Urinary bladder (tissue), 4 donors: Measurements from ENCODE around the gene CAPNS2. TPM values are rescaled to one million over a fixed set of nuclear protein-coding genes. Genes with fewer than 3 reads are reported as not detected.

Experiments used
- DNase-seq: peaks from one replicate; pipeline ENCODE4 v3.0.0-alpha.2; 2015; ENCODE audit errors: extremely low spot score
- H3K27ac ChIP-seq: one replicate; pipeline ENCODE4 v1.5.1; 2013; ENCODE audit warnings: low read depth, mild to moderate bottlenecking, moderate library complexity
- H3K36me3 ChIP-seq: one replicate; pipeline ENCODE4 v1.6.1; 2013; ENCODE audit warnings: mild to moderate bottlenecking, moderate library complexity; ENCODE audit not compliant: insufficient read depth
- H3K4me1 ChIP-seq: one replicate; pipeline ENCODE4 v1.6.1; 2013; ENCODE audit warnings: mild to moderate bottlenecking, moderate library complexity; ENCODE audit not compliant: insufficient read depth
- H3K4me3 ChIP-seq: one replicate; pipeline ENCODE4 v1.5.1; 2013; ENCODE audit warnings: low read depth, low read length
- WGBS: extraction: QIAGEN DNeasy Blood & Tissue Kit; methylation state at CpG from one replicate; pipeline ENCODE4 v1.1.7; 2013; 5-methylcytosine and 5-hydroxymethylcytosine counted together
- polyA plus RNA-seq: library from polyadenylated mRNA; stranded (reverse); fragments of 200-250 nt; gene quantifications from one replicate; pipeline ENCODE4 v1.2.3, GENCODE V29; 2013
- total RNA-seq: library from RNA; depleted of rRNA; stranded (reverse); fragments of >200 nt; gene quantifications from one replicate; pipeline ENCODE4 v1.2.3, GENCODE V29; 2014
- donor health status: healthy with polysubstance abuse.
- donor health status: healthy.

The CAPNS2 gene
- total RNA-seq (17.9 TPM), polyA plus RNA-seq (3.9 TPM)

DNA sequence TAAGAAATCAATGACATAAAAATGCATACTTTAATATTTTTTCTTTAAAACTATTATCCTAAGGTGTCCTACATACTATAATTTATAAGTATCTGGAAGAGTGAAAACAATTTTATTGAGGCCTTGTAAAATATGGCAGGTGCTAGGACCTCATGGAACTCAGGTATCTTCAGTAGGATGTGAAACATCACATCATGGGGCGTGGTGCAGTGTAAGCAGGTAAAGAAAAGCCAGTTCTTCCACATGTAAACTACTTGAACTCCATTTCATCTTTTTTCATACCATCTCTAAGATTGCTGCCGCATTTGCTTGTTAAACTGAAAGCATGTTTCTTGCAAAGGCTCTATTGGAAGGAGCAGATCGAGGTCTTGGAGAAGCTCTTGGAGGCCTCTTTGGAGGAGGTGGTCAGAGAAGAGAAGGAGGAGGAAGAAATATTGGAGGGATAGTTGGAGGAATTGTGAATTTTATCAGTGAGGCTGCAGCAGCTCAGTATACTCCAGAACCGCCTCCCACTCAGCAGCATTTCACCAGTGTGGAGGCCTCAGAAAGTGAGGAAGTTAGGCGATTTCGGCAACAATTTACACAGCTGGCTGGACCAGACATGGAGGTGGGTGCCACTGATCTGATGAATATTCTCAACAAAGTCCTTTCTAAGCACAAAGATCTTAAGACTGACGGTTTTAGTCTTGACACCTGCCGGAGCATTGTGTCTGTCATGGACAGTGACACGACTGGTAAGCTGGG, at the start of gene CAPNS2:
TSS of gene CAPNS2 (plus strand) at position 253 of the 744 bp plus-strand sequence. CDS start at position 326, 73 bp downstream.
- Histone ChIP-seq H3K4me3 (no peak within 1 kb of the TSS), H3K36me3 (no peaks in the 10 kb centered on the region), H3K27ac (peak within 1 kb of the TSS; percentile 14), H3K4me1 (no peaks in the 10 kb centered on the region)
- 93% methylated on average over 9 of the region's 9 CpGs for WGBS
- no peak for DNase-seq

DNA sequence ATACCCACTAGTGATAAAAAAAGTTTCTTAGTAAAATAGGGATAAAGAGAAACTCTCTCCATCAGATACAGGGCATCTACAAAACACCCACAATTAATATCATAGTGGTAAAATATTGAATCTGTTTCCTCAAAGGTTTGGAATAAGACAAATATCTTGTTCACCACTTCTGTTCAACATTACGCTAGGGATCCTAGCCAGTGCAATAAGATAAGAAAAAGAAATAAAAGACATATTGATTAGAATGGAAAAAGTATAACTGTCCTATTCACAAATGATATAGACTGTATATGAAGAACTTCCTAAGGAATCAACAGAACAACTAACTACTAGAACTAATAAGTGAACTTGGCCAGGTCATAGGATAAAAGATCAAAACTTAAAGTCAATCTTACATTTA, 44.7 kb upstream of the CAPNS2 start:
- Histone ChIP-seq H3K36me3 (no peaks in the 10 kb centered on the region), H3K27ac (no peak overlapping the region), H3K4me1 (no peaks in the 10 kb centered on the region), H3K4me3 (no peak overlapping the region)
- WGBS: 54% methylated on average over 1 of the region's 1 CpG
- DNase-seq: no peak

DNA sequence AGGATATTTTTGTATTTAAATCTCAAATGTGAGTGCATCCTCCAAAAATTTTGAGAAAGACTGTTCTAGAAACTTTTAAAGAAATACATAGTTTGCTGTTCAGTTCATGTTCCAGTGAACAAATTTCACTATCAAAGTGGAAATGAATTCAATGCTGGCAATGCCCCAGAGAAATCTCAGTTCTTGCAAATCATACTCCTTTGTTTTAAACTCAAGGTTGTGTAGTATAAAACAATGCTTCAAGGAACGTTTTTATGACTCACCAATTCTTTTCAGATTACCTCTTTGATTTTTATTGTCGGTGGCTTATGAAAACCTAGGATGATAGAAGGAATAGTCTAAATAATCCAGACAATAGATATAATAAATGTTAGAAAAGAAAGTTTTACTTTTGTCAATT, 40.0 kb upstream of the CAPNS2 start:
- no peak overlapping the region for H3K4me3 ChIP-seq
- H3K36me3 ChIP-seq: no peaks in the 10 kb centered on the region
- WGBS: 39% methylated on average over 2 of the region's 2 CpGs
- peaks cover 1% of the 10 kb centered on the region for H3K4me1 ChIP-seq
- no peak overlapping the region for H3K27ac ChIP-seq
- no peak for DNase-seq

DNA sequence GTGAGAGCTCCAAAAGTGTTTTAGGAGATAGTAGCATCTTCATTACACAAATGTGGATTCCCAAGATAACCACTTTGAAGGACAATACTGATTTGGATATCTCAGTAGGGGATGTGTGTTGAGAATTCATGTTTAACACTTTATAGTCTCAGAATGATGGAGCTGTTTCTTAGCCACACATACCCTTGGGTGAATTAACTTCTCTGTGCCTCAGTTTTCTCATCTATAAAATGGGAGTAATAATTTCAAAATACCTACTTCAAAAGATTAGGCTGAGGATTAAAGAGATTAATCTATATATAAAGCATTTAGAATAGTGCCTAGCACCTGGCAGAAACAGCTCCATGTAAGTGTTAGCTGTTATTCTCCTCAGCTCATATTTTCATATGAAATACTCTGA, 38.6 kb upstream of the CAPNS2 start:
- Histone ChIP-seq H3K36me3 (no peaks in the 10 kb centered on the region), H3K4me3 (no peak overlapping the region), H3K4me1 (peaks cover 1% of the 10 kb centered on the region), H3K27ac (no peak overlapping the region)
- DNase-seq: no peak

DNA sequence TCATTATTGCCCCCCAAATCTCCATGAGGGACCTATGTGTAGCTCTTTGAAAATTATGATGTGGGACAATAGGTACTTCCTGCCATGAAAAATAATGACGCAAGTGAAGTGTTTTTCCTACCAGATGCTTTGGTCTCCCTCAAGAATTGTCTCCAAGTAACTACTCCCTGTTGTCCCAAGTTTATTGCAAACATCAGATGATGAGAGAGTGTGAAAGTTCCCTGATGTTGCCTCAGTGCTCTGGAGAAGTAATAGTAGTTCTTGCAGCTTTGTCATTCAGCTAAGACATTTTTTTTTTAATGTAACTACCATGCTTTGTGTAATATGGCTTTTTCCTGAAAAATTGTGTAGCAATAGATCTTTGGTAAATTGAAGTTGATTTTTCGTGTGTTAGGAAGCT, 37.5 kb upstream of the CAPNS2 start:
- DNase-seq: no peak
- Histone ChIP-seq H3K36me3 (no peaks in the 10 kb centered on the region), H3K4me1 (peaks cover 1% of the 10 kb centered on the region), H3K4me3 (no peak overlapping the region), H3K27ac (no peak overlapping the region)
- WGBS: 79% methylated on average over 2 of the region's 2 CpGs

DNA sequence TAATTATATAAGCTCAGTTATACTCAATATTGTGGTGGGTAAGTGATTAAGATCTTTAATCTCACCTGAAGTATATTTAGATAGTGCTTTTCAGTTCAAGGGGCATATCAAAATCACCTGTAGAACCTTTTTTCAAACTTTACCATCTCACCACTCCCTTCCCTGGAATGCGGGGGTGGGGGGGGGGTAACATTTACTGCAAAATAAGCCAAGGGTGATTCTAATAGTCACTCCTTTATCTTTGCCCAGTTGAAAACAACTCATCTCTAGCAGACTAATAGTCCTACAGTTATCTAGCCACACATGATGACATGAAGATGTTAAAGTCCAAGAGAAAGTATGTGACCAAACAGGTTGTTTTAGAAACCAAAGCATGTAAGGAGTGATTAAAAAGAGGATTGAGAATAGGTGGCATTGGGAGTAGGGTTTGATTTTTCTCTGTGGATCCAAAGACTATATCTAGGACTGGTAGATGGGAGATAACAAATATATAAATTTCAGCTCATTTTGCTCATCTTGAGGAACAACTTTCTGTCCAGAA, 36.1 kb upstream of the CAPNS2 start:
- H3K4me1 ChIP-seq: peaks cover 1% of the 10 kb centered on the region
- H3K4me3 ChIP-seq: no peak overlapping the region
- no peak overlapping the region for H3K27ac ChIP-seq
- no peak for DNase-seq
- no peaks in the 10 kb centered on the region for H3K36me3 ChIP-seq
- 94% methylated on average over 1 of the region's 1 CpG for WGBS

DNA sequence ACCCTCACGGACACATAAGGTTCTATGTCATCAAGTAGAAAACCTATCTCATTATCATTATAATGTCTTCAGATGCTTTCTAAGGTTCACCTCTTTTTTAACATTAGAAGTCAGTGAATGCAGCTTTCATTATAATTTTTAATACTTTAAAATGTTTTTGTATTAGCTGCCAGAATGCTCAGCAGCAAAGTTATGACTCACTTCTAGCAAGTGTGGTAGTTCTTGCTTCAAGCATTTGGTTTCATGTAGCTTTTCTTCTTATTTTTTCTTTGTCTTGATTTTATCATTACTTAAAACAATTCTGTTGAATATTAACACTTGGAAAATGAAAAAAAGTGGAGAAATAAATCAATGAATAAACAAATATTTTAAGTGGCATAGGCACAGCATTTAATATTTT, 34.3 kb upstream of the CAPNS2 start:
- 98% methylated on average over 1 of the region's 1 CpG for WGBS
- H3K36me3 ChIP-seq: no peaks in the 10 kb centered on the region

DNA sequence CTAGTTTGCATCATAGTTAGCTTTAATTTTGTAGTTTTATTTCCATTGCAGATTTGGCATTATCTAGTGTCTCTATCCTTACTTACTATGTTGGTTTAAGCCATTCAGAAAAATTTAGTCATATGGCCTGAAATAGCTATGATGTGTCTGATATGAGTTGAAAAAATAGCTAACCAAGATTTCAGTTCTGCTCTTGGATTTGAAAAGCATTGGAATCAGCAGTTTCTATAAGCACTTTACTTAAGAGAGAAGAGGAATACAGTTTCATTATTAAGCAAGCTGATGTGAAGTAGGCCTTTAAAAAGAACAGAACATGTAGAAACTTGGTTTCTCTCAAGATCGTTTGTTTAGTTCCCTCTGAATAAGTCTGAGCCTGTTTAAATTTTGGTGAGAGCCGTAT, 31.7 kb upstream of the CAPNS2 start:
- WGBS: 80% methylated on average over 2 of the region's 2 CpGs
- H3K4me1 ChIP-seq: peaks cover 1% of the 10 kb centered on the region
- no peak overlapping the region for H3K27ac ChIP-seq
- H3K4me3 ChIP-seq: no peak overlapping the region
- peak; percentile 28 for DNase-seq
- H3K36me3 ChIP-seq: no peaks in the 10 kb centered on the region

More for the DNA sequence above, 34.3 kb upstream of the CAPNS2 start:
- no peak for DNase-seq
- Histone ChIP-seq H3K4me3 (no peak overlapping the region), H3K4me1 (peaks cover 1% of the 10 kb centered on the region), H3K27ac (no peak overlapping the region)

DNA sequence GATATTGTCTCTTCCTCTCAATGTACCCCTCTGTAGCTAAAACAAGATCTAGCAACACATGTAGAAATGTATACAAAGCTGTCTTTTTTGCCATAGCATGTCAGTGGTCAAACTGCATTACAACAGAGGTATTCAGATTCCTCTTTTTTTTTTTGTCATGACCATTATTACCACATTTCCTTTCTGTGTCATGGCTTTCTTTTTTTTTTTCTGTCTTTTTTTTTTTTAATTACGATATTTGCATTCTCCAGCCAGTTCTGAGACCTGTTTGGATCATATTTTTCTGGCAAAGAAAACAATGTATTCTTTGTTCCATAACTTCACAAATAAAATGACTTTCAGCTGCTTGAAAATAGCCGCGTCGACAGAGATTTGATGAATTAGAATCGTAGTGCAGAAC, 27.4 kb upstream of the CAPNS2 start:
- Histone ChIP-seq H3K4me3 (no peak overlapping the region), H3K4me1 (no peaks in the 10 kb centered on the region), H3K27ac (no peak overlapping the region), H3K36me3 (no peaks in the 10 kb centered on the region)
- WGBS: 58% methylated on average over 5 of the region's 5 CpGs
- DNase-seq: no peak

DNA sequence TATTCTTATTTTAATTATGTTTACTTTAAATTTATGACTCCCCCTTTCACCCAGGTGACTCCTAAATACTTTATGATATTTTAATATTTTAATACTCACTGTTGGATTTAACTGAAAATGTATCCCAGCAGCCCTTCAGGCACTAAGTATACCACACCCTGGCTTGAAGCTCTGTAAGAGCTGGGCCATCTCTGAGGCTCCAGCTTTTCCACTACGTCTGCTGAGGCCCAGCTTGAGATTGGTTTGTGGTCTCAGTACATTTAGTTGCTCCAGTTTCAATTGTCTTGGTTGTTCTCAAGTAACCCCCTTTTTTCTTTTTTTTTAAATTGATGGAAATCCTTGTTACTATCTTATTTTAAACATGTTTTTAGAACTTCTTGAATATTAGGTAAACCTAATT, 27.0 kb upstream of the CAPNS2 start:
- no peaks in the 10 kb centered on the region for H3K36me3 ChIP-seq
- DNase-seq: no peak
- 71% methylated on average over 1 of the region's 1 CpG for WGBS
- no peak overlapping the region for H3K4me3 ChIP-seq
- no peak overlapping the region for H3K27ac ChIP-seq
- no peaks in the 10 kb centered on the region for H3K4me1 ChIP-seq

DNA sequence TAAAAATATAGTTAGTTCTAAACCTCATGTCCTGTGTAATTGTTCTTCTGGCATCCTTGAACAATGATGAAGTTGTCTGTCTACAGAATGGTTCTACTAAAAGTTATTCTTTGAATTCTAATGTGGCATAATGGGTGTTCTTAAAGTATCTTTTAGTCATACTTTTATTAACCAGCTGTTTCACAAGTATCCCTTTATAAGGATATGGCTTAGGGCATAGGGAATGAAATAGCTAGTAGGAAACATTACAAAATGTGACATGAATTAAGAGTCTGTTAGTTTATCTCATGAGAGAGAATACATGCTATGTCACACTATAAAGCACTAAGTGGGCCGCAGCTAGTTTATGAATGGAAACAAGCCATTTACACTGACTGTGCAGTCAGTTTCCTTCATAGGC, 26.3 kb upstream of the CAPNS2 start:
- H3K4me3 ChIP-seq: no peak overlapping the region
- no peaks in the 10 kb centered on the region for H3K36me3 ChIP-seq
- WGBS: 89% methylated on average over 1 of the region's 1 CpG
- H3K4me1 ChIP-seq: no peaks in the 10 kb centered on the region
- H3K27ac ChIP-seq: no peak overlapping the region
- no peak for DNase-seq

DNA sequence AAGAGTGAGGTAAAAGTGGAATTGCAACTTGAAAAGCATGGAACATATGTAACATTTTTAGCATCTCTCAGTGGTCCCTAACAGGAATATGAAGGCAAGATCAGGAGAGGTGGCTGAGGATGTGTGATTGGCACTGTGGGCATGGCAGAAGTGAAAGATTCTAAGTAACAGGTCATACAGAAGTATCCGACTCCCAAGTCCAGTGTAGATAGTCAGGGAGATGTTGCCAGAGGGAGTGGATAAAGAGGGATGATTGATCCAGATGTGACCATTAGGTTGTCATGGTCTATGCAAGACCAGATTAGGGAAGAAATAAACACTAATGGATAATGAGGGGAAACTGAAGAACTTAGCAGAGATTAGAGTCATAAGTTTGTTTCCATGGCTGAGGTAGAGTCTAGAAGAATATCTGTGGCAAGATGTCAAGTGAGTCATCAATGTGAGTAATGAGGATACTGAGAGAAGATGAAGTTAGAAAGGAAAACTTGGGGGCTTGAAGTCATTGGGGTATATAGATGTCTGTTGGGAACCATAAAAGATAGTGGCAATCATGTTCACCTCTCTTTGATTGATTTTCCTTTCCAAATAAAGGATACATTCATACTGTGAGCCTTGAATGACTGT, 23.9 kb upstream of the CAPNS2 start:
- no peaks in the 10 kb centered on the region for H3K4me1 ChIP-seq
- DNase-seq: no peak
- no peaks in the 10 kb centered on the region for H3K36me3 ChIP-seq
- no peak overlapping the region for H3K27ac ChIP-seq
- WGBS: 70% methylated on average over 1 of the region's 1 CpG
- H3K4me3 ChIP-seq: no peak overlapping the region

DNA sequence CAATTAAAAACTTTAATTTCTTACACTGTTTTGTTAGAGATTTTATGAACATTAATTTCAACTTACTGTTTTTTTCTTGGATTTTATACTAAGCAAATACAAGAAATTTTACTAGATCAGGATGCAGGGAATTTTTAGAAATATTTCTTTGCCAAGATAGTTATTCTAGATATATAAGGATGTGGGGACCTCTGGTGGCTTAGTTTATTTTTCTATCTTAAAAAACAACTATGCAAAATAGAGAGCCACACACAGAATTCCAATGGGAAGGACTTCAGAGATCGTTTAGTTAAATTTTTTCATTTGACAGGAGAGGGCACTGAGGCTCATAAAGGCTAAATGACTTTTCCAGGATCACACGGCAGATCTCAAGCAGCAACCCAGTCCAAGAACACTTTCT, 23.0 kb upstream of the CAPNS2 start:
- 20% methylated on average over 2 of the region's 2 CpGs for WGBS
- no peaks in the 10 kb centered on the region for H3K36me3 ChIP-seq
- no peak overlapping the region for H3K4me3 ChIP-seq
- H3K27ac ChIP-seq: no peak overlapping the region
- peak; percentile 15 for DNase-seq
- no peaks in the 10 kb centered on the region for H3K4me1 ChIP-seq

DNA sequence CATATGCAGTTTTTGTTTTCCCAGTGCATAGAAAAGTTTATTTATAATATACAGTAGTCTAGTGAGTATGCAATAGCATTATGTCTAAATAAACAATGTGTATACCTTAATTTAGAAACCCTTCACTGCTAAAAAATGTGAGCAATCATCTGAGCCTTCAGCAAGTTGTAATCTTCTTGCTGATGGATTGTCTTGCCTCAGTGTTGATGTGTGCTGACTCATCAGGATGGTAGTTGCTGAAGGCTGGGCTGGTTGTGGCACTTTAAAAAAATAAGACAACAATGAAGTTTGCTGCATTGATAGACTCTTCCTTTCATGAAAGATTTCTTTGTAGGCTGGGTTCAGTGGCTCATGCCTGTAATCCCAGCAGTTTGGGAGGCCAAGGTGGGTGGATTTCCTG, 13.9 kb upstream of the CAPNS2 start:
- H3K36me3 ChIP-seq: no peaks in the 10 kb centered on the region
- no peak overlapping the region for H3K4me3 ChIP-seq
- no peak overlapping the region for H3K27ac ChIP-seq
- no peaks in the 10 kb centered on the region for H3K4me1 ChIP-seq
- DNase-seq: no peak
